Osteoblast (primary cell): ENCODE results near the gene GALNS. TPM values are rescaled to one million over a fixed set of nuclear protein-coding genes. Genes with fewer than 3 reads are reported as not detected.

Source experiments
- DNase-seq: peaks from one replicate; pipeline ENCODE4 v3.0.0; 2011; ENCODE audit warnings: low spot score, mixed read lengths; ENCODE audit not compliant: insufficient read length; ENCODE audit errors: missing footprints
- H2AFZ ChIP-seq: 2 replicates; pipeline ENCODE4 v1.6.0; 2011; ENCODE audit warnings: mild to moderate bottlenecking, low read length
- H3K27ac ChIP-seq: 2 replicates; pipeline ENCODE4 v1.5.1; 2011; ENCODE audit warnings: mild to moderate bottlenecking, low read depth, low read length, moderate library complexity
- H3K27me3 ChIP-seq: 2 replicates; pipeline ENCODE4 v1.6.0; 2012; ENCODE audit warnings: mild to moderate bottlenecking, control low read depth, inconsistent platforms, low read length, moderate library complexity; ENCODE audit not compliant: insufficient read depth
- H3K36me3 ChIP-seq: 2 replicates; pipeline ENCODE4 v1.5.1; 2011; ENCODE audit warnings: mild to moderate bottlenecking, low read length, control low read depth, moderate library complexity; ENCODE audit not compliant: insufficient read depth
- H3K4me1 ChIP-seq: 2 replicates; pipeline ENCODE4 v1.5.1; 2011; ENCODE audit warnings: mild to moderate bottlenecking, low read length, control low read depth, moderate library complexity; ENCODE audit not compliant: insufficient read depth
- H3K4me2 ChIP-seq: 2 replicates; pipeline ENCODE4 v1.6.0; 2011; ENCODE audit warnings: mild to moderate bottlenecking, low read length; ENCODE audit not compliant: insufficient read depth
- H3K4me3 ChIP-seq: fragments of 200-600 bp; sonication (generic); 3 replicates; pipeline ENCODE4 v1.5.1; 2012; ENCODE audit warnings: mild to moderate bottlenecking, low read length, inconsistent platforms; ENCODE audit not compliant: insufficient read depth
- H3K79me2 ChIP-seq: 2 replicates; pipeline ENCODE4 v1.6.0; 2012; ENCODE audit warnings: mild to moderate bottlenecking, low read length, control low read depth, inconsistent platforms; ENCODE audit not compliant: insufficient read depth
- H3K9me3 ChIP-seq: 2 replicates; pipeline ENCODE4 v1.5.1; 2011; ENCODE audit warnings: low read depth, low read length, control low read depth
- H4K20me1 ChIP-seq: 2 replicates; pipeline ENCODE4 v1.6.0; 2012; ENCODE audit warnings: mild to moderate bottlenecking, low read length, control low read depth; ENCODE audit not compliant: insufficient read depth
- CTCF ChIP-seq: IDR thresholded peaks from 2 replicates; pipeline ENCODE4 v1.5.1; 2011; ENCODE audit warnings: mild to moderate bottlenecking, low read depth, low read length, moderate library complexity; ENCODE audit errors: extremely low read depth
- total RNA-seq: library from RNA; depleted of rRNA; stranded (reverse); fragments of >200 nt; gene quantifications from 2 replicates; pipeline ENCODE4 v1.2.3, GENCODE V29; 2012

The GALNS gene
- total RNA-seq, 1 donor = 48.1 TPM

- H3K4me3 ChIP-seq = no peak overlapping the region
- H3K4me1 ChIP-seq = no peaks in the 10 kb centered on the region
- no peak for TF ChIP-seq CTCF
- H2AFZ ChIP-seq = no peak overlapping the region
- H3K27me3 ChIP-seq = peaks cover 3% of the 10 kb centered on the region
- peaks cover 2% of the 10 kb centered on the region for H3K79me2 ChIP-seq
- H3K4me2 ChIP-seq = no peak overlapping the region
- H3K9me3 ChIP-seq = no peaks in the 10 kb centered on the region
- no peaks in the 10 kb centered on the region for H4K20me1 ChIP-seq
- H3K27ac ChIP-seq = no peak overlapping the region
- H3K36me3 ChIP-seq = peaks cover 19% of the 10 kb centered on the region
- DNase-seq = no peak
Observed at GRCh38 chr16:88864099-88864498, 7.4 kb upstream of the GALNS start.

- no peaks in the 10 kb centered on the region for H3K4me1 ChIP-seq
- TF ChIP-seq CTCF = no peak
- no peak overlapping the region for H2AFZ ChIP-seq
- no peak overlapping the region for H3K4me2 ChIP-seq
- no peak overlapping the region for H3K4me3 ChIP-seq
- no peak overlapping the region for H3K27ac ChIP-seq
- peaks cover 3% of the 10 kb centered on the region for H3K27me3 ChIP-seq
- no peak for DNase-seq
- H3K9me3 ChIP-seq = no peaks in the 10 kb centered on the region
- H3K36me3 ChIP-seq = peaks cover 22% of the 10 kb centered on the region
- peaks cover 2% of the 10 kb centered on the region for H4K20me1 ChIP-seq
- peaks cover 4% of the 10 kb centered on the region for H3K79me2 ChIP-seq
Observed at GRCh38 chr16:88863426-88863825, 6.7 kb upstream of the GALNS start.

GRCh38 chr16:88862968-88863367 lies 6.2 kb upstream of the GALNS start:
- peaks cover 2% of the 10 kb centered on the region for H3K4me1 ChIP-seq
- no peak for TF ChIP-seq CTCF
- peaks cover 8% of the 10 kb centered on the region for H3K79me2 ChIP-seq
- H3K4me2 ChIP-seq = no peak overlapping the region
- no peaks in the 10 kb centered on the region for H3K9me3 ChIP-seq
- no peak overlapping the region for H3K27ac ChIP-seq
- no peak overlapping the region for H3K4me3 ChIP-seq
- H4K20me1 ChIP-seq = peaks cover 6% of the 10 kb centered on the region
- peaks cover 3% of the 10 kb centered on the region for H3K27me3 ChIP-seq
- H2AFZ ChIP-seq = no peak overlapping the region
- peaks cover 22% of the 10 kb centered on the region for H3K36me3 ChIP-seq
- no peak for DNase-seq

GRCh38 chr16:88861359-88861758 lies 4.6 kb upstream of the GALNS start:
- Histone ChIP-seq H3K27me3 (no peaks in the 10 kb centered on the region), H3K9me3 (no peaks in the 10 kb centered on the region), H3K4me3 (no peak overlapping the region), H3K79me2 (peaks cover 17% of the 10 kb centered on the region), H3K4me2 (no peak overlapping the region), H4K20me1 (peaks cover 8% of the 10 kb centered on the region), H3K36me3 (peaks cover 22% of the 10 kb centered on the region), H3K4me1 (peaks cover 9% of the 10 kb centered on the region), H2AFZ (no peak overlapping the region), H3K27ac (no peak overlapping the region)
- DNase-seq = no peak
- no peak for TF ChIP-seq CTCF
